RPMI8226 (cell line): Measurements from ENCODE around the gene THEMIS.
A peak's percentile ranks its signal among the peaks of the same experiment; 100 is the strongest.
"Not testable (repeated sequence)": the region's sequence is repeated elsewhere in the genome, so short reads cannot be mapped to it uniquely, and the experiment has no call there.

Source experiments
- DNase-seq: peaks from one replicate; pipeline ENCODE4 v3.0.0-alpha.2; 2015

Gene THEMIS, protein sequence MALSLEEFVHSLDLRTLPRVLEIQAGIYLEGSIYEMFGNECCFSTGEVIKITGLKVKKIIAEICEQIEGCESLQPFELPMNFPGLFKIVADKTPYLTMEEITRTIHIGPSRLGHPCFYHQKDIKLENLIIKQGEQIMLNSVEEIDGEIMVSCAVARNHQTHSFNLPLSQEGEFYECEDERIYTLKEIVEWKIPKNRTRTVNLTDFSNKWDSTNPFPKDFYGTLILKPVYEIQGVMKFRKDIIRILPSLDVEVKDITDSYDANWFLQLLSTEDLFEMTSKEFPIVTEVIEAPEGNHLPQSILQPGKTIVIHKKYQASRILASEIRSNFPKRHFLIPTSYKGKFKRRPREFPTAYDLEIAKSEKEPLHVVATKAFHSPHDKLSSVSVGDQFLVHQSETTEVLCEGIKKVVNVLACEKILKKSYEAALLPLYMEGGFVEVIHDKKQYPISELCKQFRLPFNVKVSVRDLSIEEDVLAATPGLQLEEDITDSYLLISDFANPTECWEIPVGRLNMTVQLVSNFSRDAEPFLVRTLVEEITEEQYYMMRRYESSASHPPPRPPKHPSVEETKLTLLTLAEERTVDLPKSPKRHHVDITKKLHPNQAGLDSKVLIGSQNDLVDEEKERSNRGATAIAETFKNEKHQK

DNA sequence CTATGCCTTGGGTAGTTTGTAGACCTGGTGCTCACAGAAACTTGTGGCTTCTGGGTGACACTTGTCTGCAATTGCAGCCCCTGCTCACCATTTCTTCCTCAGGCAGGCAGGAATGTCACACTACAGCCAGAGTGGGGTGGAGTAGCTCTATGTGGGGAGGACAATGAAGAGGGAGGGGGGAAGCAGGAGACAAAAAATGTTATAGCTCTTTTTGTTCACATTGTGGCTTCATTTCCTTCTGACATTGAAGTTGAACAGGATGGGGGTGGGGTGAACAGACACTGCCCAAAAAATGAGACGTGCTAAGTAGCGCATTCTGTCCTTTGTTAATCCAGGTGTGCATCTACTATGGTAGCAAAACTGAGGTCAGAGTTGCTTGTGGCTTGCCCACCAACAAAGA is at the start of gene THEMIS:
THEMIS (minus strand) TSS at position 124 of the 400 bp plus-strand sequence. CDS start 126 bp downstream, outside the sequence.
- DNase-seq = peak; percentile 86

DNA sequence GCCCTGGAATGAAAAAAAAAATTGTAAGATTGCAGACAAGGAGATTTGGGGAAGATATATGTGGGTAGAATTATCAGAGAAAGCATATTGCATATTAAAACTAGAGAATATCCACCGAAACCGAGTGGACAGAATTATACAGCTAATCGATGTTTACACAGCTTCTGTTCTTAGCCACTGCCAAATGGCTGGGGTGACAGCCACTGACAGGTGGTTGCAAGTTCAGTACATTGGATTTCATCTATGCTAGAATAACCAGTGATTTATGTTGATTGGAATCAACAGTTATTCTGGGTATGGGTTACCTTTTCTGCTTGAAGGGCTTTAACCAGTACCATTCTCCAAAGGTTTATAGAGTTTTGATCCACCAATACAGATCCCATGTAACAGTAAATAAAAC is 48.4 kb upstream of the THEMIS start:
- no peak for DNase-seq

DNA sequence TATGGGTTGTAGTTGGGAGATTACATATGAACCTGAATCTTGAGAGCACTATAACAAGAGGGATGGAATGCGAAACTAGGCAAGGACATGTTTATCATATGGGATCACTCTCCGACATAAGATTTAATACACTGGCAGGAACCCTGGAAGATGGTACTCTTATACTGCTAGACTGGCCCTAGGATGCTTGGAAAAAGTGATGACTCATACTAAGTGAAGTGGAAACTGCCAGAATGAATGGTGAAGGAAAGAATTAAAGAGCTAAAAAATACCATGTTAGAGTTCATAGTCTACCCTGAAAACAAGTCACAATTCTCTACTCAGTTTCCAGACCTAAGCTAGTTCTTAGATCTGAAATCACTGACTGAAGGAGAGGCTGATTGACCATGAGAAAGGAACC is 45.5 kb upstream of the THEMIS start:
- no peak for DNase-seq

DNA sequence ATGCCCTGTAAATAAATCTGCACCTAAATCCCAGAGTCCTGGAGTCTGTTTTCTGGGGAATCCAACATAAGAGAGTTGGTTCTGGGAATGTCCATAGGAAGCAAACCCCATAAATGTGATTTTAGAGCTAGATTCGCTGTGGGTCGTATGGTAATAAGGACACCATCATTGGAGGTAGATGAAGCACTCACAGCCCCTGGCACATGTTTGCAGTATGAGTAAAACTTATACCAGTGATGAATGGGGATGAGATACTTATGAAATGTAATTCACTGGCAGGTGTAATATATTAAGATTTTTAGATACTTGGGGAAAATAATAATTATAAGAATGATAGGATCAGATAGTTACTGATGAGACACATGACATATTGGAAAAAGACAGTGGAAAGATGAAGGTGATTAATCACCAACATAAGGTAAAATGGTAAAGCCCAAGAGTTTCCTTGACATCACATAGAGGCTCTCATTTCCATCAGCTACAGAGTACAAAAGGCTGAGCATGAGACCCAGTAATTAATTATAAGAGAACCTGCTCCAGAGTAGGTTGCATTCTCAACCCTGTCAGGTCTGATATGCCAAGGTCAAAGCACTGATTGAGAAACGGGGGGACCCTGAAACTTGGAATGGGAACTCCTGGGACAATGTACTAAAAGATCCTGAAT is 44.7 kb upstream of the THEMIS start:
- DNase-seq = no peak

DNA sequence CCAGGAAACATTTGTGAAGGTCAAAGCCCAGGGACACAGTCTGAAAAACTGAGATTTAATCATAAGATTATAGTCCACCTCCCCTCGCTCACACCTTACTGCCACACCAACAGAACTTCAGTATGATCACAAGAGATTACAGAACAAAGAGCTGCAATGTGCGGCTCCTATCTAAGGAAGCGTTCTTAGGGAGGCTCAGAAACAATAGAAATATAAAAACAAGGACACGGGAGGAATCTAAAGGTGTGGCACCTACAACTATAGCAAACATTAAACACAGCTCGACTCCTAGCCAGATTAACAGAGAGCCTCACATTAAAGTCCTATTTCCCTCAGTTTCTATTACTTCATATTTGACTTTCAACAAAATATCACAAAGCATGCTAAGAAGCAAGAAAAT is 40.4 kb upstream of the THEMIS start:
- no peak for DNase-seq

DNA sequence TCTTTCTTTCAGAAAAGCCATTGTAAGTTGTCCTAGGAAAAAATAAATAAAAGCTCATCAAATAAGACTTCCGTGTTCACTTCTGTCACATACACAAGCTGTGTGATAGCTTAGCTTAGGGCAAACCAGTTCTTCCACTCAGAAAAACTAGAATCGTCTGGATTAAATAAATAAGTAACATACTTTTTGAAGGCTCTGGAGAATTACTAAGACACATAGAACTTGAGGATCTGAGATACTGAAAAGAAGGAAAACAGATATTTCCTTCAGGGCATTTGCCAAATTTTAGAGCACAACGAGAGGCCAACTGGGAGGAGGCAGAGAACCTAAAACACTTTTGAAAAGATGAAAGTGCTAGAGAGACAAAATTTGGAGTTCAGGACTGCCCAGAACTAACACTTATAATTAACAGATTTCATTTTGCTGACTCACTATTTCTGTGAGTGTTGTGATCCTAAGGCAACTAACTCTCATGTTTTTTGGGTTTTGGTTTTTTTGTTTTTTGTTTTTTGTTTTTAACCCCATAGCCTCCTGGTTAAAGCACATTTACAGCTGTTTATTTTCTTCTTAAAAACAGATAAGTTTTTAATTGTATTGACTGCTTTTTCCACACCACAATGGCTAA is 38.7 kb upstream of the THEMIS start:
- DNase-seq = peak; percentile 18

DNA sequence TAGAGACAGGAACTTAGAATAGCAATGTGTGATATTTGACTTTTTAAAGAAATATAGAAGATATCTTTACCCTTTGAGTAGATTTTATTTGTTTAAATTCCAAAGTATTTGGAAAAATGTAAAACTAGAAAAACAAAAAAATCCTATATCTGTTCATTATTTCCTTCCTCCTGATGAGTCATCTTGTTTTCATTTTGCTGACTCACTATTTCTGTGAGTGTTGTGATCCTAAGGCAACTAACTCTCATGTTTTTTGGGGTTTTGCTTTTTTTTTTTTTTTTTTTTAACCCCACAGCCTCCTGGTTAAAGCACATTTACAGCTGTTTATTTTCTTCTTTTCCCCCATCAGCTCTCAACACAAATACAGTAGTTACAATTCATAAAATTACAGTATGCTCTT is 37.8 kb upstream of the THEMIS start:
- peak; percentile 29 for DNase-seq

DNA sequence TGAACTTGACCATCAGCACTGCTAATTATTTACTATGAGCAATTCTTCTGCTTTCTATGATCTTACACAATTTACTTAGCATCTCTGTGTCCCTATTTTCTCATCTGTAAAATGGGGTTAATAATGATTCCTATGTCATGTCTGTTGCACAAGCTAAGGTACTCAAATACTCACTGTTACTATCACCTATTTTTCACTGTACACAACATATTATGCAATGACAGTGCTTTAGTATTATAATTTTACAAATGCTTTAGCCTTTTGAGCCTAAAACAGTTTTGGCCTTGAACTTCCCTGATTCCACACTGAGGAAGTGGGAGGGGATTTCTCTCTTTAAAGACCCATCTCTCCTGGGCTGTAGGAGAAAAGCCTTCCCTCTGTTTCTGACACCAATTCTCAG is 36.9 kb upstream of the THEMIS start:
- no peak for DNase-seq

DNA sequence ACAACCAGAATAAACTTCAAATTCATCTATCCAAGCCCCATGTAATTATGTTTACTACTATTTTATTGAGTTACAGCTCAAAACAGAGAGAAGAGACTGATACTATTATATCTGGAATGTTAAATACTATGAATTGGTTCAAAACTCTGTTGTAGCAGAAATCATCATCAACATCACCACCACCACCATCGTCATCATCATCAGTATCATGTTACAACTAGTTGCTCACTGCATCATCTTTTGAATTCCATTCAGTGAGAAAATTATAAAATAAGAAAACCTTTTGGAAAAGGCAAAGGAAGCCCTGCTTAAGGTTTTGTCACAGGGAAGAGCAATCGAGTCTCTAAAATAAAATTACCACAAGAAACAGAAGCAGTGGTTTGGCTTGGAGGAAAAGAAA is 36.2 kb upstream of the THEMIS start:
- no peak for DNase-seq

DNA sequence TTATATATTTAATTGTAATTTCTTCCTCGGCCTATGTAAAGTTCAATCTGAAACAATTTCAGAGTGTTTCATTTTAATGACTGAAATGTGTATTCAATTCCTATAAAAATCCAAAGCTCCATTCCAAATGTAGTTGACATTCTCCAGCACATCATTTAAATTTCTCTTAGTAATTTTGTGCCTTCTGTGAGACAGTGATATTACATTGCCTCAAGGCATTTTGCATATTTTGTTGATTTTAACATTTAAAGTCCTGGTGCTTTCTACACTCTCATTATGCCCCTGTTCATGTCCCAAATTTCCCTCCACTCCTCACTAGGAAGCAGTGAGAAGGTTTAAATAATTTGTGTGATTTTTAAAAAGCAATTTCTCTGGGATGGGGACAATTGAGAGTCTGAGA is 34.1 kb upstream of the THEMIS start:
- no peak for DNase-seq

DNA sequence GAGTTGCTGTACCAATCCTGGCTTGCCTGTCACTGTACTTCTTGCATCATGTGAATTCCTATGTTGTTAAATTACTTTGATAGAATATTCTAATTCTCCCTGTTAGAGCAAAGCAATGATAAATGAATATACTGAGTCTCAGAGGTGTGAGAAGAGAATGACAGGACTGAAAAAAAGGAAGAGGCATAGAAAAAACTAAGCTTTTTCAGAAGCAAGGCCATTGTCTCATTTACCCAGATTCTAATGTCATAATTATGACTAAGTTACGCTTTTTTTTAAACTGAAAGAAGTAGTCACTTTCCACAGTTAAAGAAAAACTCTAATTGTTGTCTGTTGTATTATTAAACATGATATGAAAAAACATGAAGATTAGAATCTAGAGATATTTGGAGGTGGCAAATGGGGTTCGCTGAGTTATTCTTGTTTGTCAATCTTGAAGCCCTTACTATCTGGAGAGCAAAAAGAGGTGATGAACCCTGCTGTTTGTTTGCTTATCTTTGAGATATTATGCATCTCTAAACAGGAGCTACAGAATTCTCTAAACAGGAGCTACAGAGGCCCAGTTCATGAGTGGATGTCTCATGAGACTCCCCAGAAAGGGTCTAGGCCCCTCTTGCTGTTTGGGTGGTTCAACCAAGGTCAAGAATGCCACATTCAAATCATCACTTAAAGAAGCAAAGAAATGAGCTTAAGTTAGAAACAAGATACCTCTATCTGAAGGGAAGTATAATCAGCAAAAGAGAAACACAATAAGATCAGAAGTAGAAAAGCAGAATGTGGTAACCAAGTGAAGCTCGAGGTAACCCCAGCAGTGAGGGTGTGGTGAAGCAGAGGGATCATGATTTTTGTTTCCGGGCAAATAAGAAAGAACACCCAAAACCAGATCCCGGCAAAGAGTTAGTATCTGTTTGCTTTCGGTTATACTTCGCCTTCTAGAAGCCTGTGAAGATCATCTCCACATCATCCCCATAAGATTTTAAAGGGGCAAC is 33.3 kb upstream of the THEMIS start:
- DNase-seq = no peak

DNA sequence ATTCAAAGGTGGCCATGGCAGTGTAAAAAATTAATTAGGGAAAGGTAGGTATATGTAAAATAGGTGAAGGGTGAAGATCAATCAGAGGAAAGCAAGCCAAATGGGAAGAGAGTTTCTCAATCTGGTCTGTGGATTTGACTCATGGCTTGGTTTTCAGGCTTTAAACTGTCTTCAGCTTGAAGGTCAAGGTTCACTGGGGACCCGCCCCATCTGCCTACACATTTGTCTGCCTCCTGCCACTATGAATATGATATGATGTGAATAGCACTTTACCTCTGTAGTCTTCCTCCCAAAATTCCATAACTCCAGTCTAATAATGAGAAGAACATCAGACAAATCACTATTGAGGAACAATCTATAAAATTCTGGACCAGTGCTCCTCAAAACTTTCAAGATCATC is 32.3 kb upstream of the THEMIS start:
- DNase-seq = no peak

DNA sequence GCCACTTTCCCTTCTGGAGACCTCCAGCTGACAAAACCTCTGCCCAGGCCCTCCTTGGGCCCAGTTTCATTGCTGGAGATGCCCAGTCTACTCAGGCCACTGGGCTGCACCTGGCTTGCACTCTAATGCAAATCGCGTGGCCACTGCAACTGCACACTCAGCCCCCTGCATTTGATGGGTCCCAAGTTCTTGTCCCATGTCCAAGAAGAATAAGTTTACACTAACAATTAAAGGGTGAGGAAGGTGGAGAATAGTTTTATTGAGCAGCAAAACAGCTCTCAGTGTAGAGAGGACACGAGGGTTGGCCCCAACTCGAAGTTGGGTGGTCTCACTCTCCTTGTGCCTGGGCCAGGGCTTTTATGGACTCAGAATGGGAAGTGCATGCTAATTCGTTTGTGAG is 31.9 kb upstream of the THEMIS start:
- no peak for DNase-seq

DNA sequence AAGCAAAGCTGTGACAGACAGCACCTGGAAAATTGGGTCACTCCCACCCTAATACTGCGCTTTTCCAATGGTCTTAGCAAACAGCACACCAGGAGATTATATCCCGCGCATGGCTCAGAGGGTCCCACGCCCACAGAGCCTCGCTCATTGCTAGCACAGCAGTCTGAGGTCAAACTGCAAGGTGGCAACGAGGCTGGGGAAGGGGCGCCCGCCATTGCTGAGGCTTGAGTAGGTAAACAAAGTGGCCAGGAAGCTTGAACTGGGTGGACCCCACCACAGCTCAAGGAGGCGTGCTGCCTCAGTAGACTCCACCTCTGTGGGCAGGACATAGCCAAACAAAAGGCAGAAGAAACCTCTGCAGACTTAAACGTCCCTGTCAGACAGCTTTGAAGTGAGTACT is 25.6 kb upstream of the THEMIS start:
- DNase-seq = not testable (repeated sequence)

DNA sequence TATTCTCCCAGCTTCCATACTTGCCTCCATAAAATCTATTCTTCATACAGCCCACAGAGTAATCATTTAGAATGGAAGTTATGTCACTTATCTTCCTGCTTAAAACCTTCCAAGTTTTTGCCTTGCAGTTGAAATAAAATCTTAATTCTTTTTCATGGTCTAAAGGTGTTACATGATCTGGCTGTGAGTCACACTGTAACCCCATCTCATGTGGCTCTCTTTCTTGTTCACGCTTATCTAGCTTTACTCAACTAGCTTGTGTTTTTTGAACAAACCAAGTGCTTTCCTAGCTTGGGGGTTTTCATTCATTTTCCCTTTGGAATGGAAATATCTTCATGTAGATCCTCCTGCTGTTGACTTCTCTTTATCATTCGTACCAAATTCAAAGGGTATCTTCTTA is 23.6 kb upstream of the THEMIS start:
- no peak for DNase-seq

DNA sequence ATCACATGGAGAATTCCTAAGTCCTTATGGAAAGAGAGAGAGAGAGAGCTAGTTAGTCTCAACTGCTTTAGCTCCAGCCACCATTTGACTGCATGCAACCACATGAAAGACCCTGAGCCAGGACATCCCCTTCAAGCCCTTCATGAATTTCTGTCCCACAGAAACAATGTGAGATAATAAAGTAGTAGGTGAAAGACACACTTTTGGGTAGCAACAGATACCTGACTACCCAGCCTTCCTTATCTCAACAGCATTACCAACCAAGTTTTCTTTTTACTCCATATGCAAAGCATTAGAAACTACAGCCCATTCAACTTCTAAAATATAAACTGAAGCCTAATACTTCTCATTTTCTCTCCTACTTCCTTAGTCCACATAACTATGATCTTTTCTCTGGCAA is 23.2 kb upstream of the THEMIS start:
- DNase-seq = no peak

DNA sequence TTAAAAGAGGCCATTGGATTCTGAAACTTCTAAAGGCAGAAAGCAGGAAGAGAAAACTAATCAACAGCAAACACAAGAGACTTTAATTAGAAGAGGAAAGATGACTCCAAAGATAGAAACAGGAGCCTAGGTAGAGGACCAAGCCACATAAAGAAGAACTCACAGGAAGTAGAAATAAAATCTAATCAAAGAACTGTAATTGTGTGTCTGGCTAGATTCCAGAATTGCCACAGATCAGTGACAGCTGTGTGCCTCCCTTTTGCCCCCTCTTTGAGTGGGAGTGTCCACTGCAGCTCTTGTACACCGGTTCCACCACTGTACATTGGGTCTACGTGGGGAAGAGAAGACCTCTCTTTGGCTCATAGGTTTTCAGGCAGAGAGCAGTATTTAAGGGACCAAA is 22.3 kb upstream of the THEMIS start:
- no peak for DNase-seq

DNA sequence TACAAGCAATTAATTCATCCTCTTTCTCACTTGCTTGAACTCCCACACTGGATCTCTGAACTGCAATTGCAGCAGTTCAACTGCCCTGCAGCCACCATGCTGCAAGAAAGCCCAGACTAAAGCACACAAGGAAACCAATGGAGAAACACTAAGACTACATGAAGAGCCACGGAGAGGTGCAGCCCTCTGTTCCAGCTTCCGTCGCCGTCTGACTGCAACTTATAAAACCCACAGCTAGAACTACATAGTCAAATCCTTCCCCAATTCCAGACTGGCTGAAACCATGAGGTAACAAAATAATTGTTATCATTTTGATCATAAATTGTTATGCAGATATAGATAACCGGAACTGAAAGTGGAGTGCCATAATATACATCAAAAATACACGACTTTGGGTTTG is 21.1 kb upstream of the THEMIS start:
- DNase-seq = no peak

DNA sequence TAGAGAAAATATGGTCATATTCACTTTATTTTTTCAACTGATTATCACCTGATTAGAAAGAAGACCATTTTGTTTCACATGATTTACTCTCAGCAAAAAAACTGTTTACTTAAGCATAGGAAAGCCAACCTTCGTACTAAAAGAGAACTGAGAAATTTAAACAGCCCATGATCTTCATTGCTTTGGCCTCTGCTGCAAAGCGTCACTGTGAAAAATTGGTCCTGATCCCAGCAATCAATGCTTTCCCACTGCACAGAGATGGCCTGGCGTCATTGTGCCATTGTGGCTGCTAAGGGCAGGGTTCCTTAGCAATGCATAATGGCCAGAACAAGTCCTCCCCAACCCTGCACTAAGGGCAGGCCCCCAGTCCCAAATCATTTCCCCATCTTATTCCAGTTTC is 19.9 kb upstream of the THEMIS start:
- no peak for DNase-seq

DNA sequence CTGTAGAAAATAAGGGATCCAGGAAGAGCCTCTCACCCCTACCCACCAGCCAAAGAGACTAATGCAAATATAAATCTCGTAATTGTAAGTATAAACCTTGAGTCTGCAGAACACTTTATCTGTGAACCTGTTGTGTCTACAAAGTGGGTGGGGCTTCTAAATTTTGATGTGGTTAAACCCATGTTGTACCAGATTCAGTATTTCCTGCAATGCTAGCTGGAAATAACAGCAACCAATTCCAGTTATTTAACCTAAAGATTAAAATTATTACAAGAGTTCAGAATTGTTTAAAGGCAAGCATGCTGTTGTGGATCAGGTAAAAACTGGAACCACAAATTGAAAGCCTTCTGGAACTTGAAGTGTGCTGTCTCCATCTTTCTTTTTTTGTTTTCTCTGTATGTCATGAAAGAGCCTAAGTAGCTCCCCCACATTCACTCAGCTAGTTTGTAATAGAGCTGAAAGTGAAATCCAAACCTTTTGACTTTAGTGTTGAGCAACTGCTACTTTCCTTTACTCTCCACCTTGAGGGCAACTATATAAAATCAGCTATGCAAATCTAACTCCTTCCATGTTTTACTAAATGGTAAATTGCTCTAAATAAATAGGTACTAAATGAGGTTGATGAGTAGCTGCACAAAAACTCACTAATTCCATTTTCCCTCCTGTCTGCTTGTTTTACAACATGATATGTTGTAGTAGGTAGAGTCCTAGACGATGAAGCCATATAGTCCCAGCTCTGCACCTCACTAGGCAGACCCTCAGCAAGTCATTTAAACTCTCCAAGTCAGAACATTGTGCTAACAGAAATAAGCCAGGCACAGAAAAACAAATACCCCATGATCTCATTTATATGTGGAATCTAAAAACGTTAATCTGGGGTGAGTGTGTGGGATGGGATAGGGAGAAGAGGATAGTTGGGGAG is 17.9 kb upstream of the THEMIS start:
- DNase-seq = no peak

DNA sequence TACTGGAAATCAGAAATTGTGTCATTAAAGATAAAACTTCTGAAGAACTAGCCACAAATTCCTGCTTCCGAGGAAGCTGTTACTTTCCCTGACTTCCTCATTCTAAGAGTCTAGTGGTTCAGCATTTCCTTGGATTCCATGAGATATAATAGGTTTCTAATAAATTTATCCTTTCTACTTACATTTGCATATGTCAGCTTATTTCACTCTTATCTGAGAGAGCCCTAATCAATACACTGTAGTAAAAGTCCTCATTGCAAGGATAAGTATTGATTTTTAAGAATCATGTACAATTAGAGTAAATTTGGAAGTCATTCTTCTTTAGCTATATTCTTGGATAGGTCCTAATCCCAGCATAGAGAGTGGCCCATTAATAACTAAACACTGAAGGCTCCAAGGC is 16.9 kb upstream of the THEMIS start:
- no peak for DNase-seq
